Activated CD8-positive, alpha-beta memory T cell treated with anti-CD3 and anti-CD28 coated beads, Interleukin-2, amount 10 ng/mL, durations not matched to agents 7 days and 5 days (primary cell): ENCODE measurements around the gene WDFY3. TPM values are rescaled to one million over a fixed set of nuclear protein-coding genes. Genes with fewer than 3 reads are reported as not detected.
"Not testable (repeated sequence)": the region's sequence is repeated elsewhere in the genome, so short reads cannot be mapped to it uniquely, and the experiment has no call there.

Experiments used
- ATAC-seq: fragments of 150-1000 bp; cut with Tn5 transposase; one replicate; pipeline ENCODE4 v1.10.0; 2021; ENCODE audit warnings: moderate library complexity
- CTCF ChIA-PET: fragments of 350-600 bp; sonication (Branson Sonifier 250); formaldehyde crosslinking; loops from one replicate; lab custom pipeline; 2021; ENCODE audit warnings: antibody characterized with exemption; lab: Charles Lee
- DNase-seq: peaks from one replicate; pipeline ENCODE4 v3.0.0-alpha.2; 2020
- H3K27ac Mint-ChIP-seq: one replicate; pipeline ENCODE4 v1.8.0; 2021; ENCODE audit warnings: mild to moderate bottlenecking, mixed read lengths
- H3K27me3 Mint-ChIP-seq: one replicate; pipeline ENCODE4 v1.8.0; 2021; ENCODE audit warnings: mixed read lengths
- H3K36me3 Mint-ChIP-seq: one replicate; pipeline ENCODE4 v1.8.0; 2021; ENCODE audit warnings: mild to moderate bottlenecking, mixed read lengths
- H3K4me1 Mint-ChIP-seq: one replicate; pipeline ENCODE4 v1.8.0; 2021; ENCODE audit warnings: mixed read lengths
- H3K4me3 Mint-ChIP-seq: one replicate; pipeline ENCODE4 v1.8.0; 2021; ENCODE audit warnings: mild to moderate bottlenecking, moderate library complexity, mixed read lengths
- H3K9me3 Mint-ChIP-seq: one replicate; pipeline ENCODE4 v1.8.0; 2022; ENCODE audit warnings: low read depth, mixed read lengths
- total RNA-seq, 2 experiments: library from RNA; stranded (reverse); gene quantifications; one replicate each; pipeline ENCODE4 v1.2.3, GENCODE V29; 2021

Gene WDFY3
- total RNA-seq, 2 experiments from 2014 or later: 0.09 to 0.66 TPM

GRCh38 chr4:84685105-84685504, 281.4 kb downstream of the WDFY3 start:
- DNase-seq: no peak
- ATAC-seq: no peak
- no peaks in the 10 kb centered on the region for H3K9me3 Mint-ChIP-seq
- H3K27me3 Mint-ChIP-seq: no peaks in the 10 kb centered on the region
- H3K4me3 Mint-ChIP-seq: no peak overlapping the region
- H3K27ac Mint-ChIP-seq: no peak overlapping the region
- CTCF ChIA-PET: no interaction called here
- peaks cover 15% of the 10 kb centered on the region for H3K4me1 Mint-ChIP-seq
- no peaks in the 10 kb centered on the region for H3K36me3 Mint-ChIP-seq

DNA sequence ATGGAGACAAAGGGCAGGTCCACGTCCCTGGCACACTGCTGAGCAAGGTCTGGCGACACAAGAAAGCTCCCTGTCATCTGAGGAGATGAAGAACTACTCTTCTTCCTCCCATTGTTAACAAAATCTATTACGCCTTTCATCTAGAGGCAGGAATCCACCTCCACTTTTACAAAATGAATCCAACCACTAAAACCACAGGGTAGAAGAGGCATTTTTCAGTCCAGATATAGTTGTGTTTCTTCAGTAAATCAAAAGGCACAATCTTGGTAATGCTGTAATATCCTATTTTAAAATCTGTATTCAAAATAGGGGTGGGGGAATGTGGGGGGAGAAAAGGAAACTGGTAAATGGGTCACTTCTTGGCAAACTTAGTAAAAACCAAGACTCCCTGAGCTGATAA, 282.1 kb downstream of the WDFY3 start:
- ATAC-seq: no peak
- no peak overlapping the region for H3K4me3 Mint-ChIP-seq
- H3K9me3 Mint-ChIP-seq: no peaks in the 10 kb centered on the region
- no peak for DNase-seq
- no peaks in the 10 kb centered on the region for H3K27me3 Mint-ChIP-seq
- peaks cover 15% of the 10 kb centered on the region for H3K4me1 Mint-ChIP-seq
- CTCF ChIA-PET: no interaction called here
- H3K36me3 Mint-ChIP-seq: no peaks in the 10 kb centered on the region
- no peak overlapping the region for H3K27ac Mint-ChIP-seq

GRCh38 chr4:84683064-84683850, 283.2 kb downstream of the WDFY3 start:
- Mint-ChIP-seq H3K27ac (no peak overlapping the region), H3K27me3 (no peaks in the 10 kb centered on the region), H3K9me3 (no peaks in the 10 kb centered on the region), H3K4me3 (no peak overlapping the region), H3K36me3 (no peaks in the 10 kb centered on the region), H3K4me1 (peaks cover 15% of the 10 kb centered on the region)
- CTCF ChIA-PET: no interaction called here
- ATAC-seq (no peak), DNase-seq (no peak)

DNA sequence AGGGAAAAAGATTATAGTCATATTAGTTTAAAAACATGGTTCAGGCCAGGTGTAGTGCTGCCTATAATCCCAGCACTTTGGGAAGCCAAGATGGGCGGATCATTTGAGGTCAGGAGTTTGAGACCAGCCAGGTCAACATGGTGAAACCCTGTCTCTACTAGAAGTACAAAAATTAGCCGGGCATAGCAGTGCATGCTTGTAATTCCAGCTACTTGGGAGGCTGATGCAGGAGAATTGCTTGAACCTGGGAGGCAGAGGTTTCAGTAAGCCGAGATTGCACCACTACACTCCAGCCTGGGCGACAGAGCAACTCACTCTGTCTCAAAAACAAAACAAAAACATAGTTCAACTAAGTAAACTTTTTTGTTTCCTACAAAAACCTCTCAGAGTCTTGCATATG, 283.8 kb downstream of the WDFY3 start:
- CTCF ChIA-PET: interaction anchor here (1.3 kb wide), 1 partner anchor 103 kb away, joined by 4 read pairs; no protein-coding TSS in a partner anchor
- H3K27ac Mint-ChIP-seq, ATAC-seq, DNase-seq, H3K36me3 Mint-ChIP-seq, H3K4me3 Mint-ChIP-seq, H3K9me3 Mint-ChIP-seq, H3K27me3 Mint-ChIP-seq: not testable (repeated sequence)
- peaks cover 15% of the 10 kb centered on the region for H3K4me1 Mint-ChIP-seq

GRCh38 chr4:84681486-84682274, 284.8 kb downstream of the WDFY3 start:
- H3K4me3 Mint-ChIP-seq: no peak overlapping the region
- CTCF ChIA-PET: interaction anchor here (1.3 kb wide), 1 partner anchor 103 kb away, joined by 4 read pairs; no protein-coding TSS in a partner anchor

DNA sequence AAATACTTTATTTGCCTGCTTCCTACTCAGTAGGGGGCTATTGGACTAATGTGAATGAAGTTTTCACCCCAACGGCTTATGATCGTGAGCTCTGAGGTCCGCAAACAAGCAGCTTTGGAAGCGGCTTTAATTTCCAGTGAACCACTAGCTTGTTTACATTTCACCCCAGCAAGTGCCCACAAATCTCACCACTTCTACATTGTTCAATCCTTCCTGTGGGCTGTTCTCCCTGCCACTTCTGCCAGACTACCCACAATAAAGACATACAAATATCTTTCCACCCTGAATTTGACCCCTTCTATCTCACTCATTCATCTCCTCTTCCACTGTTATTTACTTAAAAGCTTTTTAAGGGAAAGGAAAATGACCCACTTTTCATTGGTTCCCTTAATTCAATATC, 285.5 kb downstream of the WDFY3 start:
- H3K4me3 Mint-ChIP-seq: no peak overlapping the region
- no peaks in the 10 kb centered on the region for H3K36me3 Mint-ChIP-seq
- no peak for DNase-seq
- H3K9me3 Mint-ChIP-seq: no peaks in the 10 kb centered on the region
- peaks cover 15% of the 10 kb centered on the region for H3K4me1 Mint-ChIP-seq
- H3K27me3 Mint-ChIP-seq: no peaks in the 10 kb centered on the region
- ATAC-seq: no peak
- no peak overlapping the region for H3K27ac Mint-ChIP-seq
- CTCF ChIA-PET: no interaction called here

More at GRCh38 chr4:84681486-84682274, 284.8 kb downstream of the WDFY3 start:
- Mint-ChIP-seq H3K27me3 (no peaks in the 10 kb centered on the region), H3K4me1 (peaks cover 15% of the 10 kb centered on the region), H3K9me3 (no peaks in the 10 kb centered on the region), H3K27ac (peak overlapping the region; percentile 45), H3K36me3 (no peaks in the 10 kb centered on the region)
- ATAC-seq: peak; percentile 30
- no peak for DNase-seq

GRCh38 chr4:84678976-84679744, 287.3 kb downstream of the WDFY3 start:
- no peak overlapping the region for H3K27ac Mint-ChIP-seq
- H3K4me1 Mint-ChIP-seq: peaks cover 13% of the 10 kb centered on the region
- no peaks in the 10 kb centered on the region for H3K27me3 Mint-ChIP-seq
- H3K36me3 Mint-ChIP-seq: no peaks in the 10 kb centered on the region
- H3K9me3 Mint-ChIP-seq: no peaks in the 10 kb centered on the region
- no peak for ATAC-seq
- no peak overlapping the region for H3K4me3 Mint-ChIP-seq
- CTCF ChIA-PET: interaction anchor here (1.5 kb wide), 1 partner anchor 100 kb away, joined by 5 read pairs; no protein-coding TSS in a partner anchor
- no peak for DNase-seq

GRCh38 chr4:84677995-84678394, 288.5 kb downstream of the WDFY3 start:
- no peak for DNase-seq
- no peak overlapping the region for H3K4me3 Mint-ChIP-seq
- ATAC-seq: no peak
- no peaks in the 10 kb centered on the region for H3K27me3 Mint-ChIP-seq
- CTCF ChIA-PET: interaction anchor here (0.6 to 1.5 kb wide), 2 partner anchors 62 to 99 kb away, joined by 4 to 5 read pairs; no protein-coding TSS in a partner anchor
- no peaks in the 10 kb centered on the region for H3K9me3 Mint-ChIP-seq
- no peak overlapping the region for H3K27ac Mint-ChIP-seq
- peaks cover 11% of the 10 kb centered on the region for H3K4me1 Mint-ChIP-seq
- no peaks in the 10 kb centered on the region for H3K36me3 Mint-ChIP-seq

DNA sequence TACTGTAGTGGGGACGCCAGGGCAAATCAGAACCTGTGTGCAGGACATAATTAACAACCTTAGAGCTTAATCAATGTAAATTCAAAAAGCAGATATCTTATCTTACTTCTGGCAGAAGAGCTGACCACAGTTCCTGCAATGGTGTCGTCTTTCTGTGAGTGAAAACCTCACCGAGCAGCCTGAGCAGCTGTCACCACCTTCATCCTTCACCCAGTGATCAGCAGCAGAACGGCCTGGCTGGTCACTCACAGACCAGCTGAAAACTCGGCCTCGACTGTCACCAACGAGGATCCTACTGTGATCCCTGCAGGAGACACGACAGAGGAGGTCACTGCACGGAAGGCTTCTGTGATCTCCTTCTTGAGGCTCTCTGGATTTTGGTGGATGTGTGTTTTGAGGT, 289.4 kb downstream of the WDFY3 start:
- DNase-seq (no peak), ATAC-seq (no peak)
- CTCF ChIA-PET: interaction anchor here (0.6 to 0.8 kb wide), 2 partner anchors 10 to 63 kb away, joined by 3 to 4 read pairs; no protein-coding TSS in a partner anchor
- H3K27ac Mint-ChIP-seq: no peak overlapping the region
- no peaks in the 10 kb centered on the region for H3K36me3 Mint-ChIP-seq
- H3K9me3 Mint-ChIP-seq: no peaks in the 10 kb centered on the region
- peaks cover 11% of the 10 kb centered on the region for H3K4me1 Mint-ChIP-seq
- no peaks in the 10 kb centered on the region for H3K27me3 Mint-ChIP-seq
- H3K4me3 Mint-ChIP-seq: no peak overlapping the region

DNA sequence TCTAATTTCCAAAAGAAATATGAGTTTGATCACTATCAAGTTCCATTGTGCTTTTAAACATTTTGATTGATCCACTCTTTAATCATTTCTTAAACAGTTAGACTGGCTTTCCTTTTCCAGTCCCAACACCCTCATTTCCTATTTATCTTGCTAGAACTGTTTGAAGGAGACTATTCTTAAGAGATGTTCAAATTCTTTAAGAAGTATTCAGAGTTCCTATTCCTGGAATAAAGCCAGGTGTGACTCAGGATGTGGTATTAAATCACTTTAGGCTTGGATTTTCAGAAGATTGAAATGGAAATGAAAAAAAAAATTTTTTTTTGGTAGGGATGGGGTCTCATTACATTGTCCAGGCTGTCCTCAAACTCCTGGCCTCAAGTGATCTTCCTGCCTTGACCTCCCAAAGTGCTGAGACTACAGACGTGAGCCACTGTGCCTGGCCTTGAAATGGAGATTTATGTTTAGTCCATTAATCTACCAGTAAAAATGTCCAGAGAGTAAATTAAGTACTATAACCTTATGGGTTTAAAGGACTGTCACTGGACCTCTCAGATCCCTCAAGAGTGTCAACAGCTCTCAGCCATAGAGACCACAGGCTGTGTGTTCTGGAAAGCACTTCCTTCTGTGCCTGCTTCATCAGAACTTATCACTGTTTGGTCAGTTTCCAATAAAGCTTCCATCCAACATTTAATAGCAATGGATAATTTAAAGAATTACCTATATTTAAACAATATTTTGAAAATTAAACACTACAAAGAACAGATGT, 292.8 kb downstream of the WDFY3 start:
- Mint-ChIP-seq H3K27me3 (no peaks in the 10 kb centered on the region), H3K36me3 (no peaks in the 10 kb centered on the region), H3K4me1 (no peaks in the 10 kb centered on the region), H3K27ac (no peak overlapping the region), H3K9me3 (no peaks in the 10 kb centered on the region), H3K4me3 (no peak overlapping the region)
- CTCF ChIA-PET: no interaction called here
- no peak for ATAC-seq
- no peak for DNase-seq

DNA sequence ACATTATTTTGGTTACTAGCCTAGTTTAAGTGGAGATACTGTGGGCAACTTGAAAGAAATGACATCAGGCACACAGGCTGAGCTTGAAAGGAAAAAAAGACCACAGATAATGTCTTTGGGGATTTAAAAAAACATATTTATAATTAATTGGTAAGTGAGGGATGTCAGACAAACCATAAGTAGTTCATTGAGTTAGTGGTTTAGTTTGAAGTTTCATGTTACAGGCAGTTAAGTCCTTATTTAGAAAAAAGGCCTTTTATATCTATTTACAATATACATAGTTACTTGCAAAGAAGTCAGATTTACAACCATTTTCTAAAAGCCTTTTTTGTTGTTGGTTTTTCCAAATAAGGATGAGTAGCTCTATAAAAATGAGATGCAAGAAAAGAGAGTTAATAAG, 294.3 kb downstream of the WDFY3 start:
- CTCF ChIA-PET: no interaction called here
- no peaks in the 10 kb centered on the region for H3K4me1 Mint-ChIP-seq

GRCh38 chr4:84669201-84669600, 297.3 kb downstream of the WDFY3 start:
- DNase-seq: no peak
- Mint-ChIP-seq H3K4me1 (no peaks in the 10 kb centered on the region), H3K4me3 (no peak overlapping the region), H3K36me3 (no peaks in the 10 kb centered on the region), H3K9me3 (no peaks in the 10 kb centered on the region), H3K27me3 (peaks cover 5% of the 10 kb centered on the region), H3K27ac (no peak overlapping the region)
- no peak for ATAC-seq
- CTCF ChIA-PET: no interaction called here

More for the DNA sequence above, 294.3 kb downstream of the WDFY3 start:
- Mint-ChIP-seq H3K4me3 (no peak overlapping the region), H3K9me3 (no peaks in the 10 kb centered on the region), H3K27me3 (no peaks in the 10 kb centered on the region), H3K36me3 (no peaks in the 10 kb centered on the region), H3K27ac (no peak overlapping the region)
- DNase-seq (no peak), ATAC-seq (no peak)
